Measurements from ENCODE around the gene COBL.
A peak's percentile ranks its signal among the peaks of the same experiment; 100 is the strongest.

The COBL gene

GRCh38 chr7:51069411-51070083 is 247.1 kb downstream of the COBL start:
- no peak for DNase-seq

- no peak for DNase-seq
Measured at GRCh38 chr7:51068401-51068800, 248.2 kb downstream of the COBL start.

GRCh38 chr7:51067757-51068156 is 248.9 kb downstream of the COBL start:
- peak; percentile 62 for DNase-seq

GRCh38 chr7:51067258-51067657 is 249.4 kb downstream of the COBL start:
- DNase-seq = no peak

- DNase-seq = no peak
Measured at GRCh38 chr7:51066405-51066882, 250.2 kb downstream of the COBL start.

GRCh38 chr7:51065766-51066165 is 250.8 kb downstream of the COBL start:
- no peak for DNase-seq

GRCh38 chr7:51064688-51065087 is 251.9 kb downstream of the COBL start:
- DNase-seq = no peak

- DNase-seq = no peak
Measured at GRCh38 chr7:51062222-51062987, 254.2 kb downstream of the COBL start.

- DNase-seq = no peak
Measured at GRCh38 chr7:51060536-51060935, 256.1 kb downstream of the COBL start.

- no peak for DNase-seq
Measured at GRCh38 chr7:51059504-51060142, 257.0 kb downstream of the COBL start.

- DNase-seq = no peak
Measured at GRCh38 chr7:51058764-51059163, 257.8 kb downstream of the COBL start.

GRCh38 chr7:51055039-51055840 is 261.4 kb downstream of the COBL start:
- DNase-seq = no peak

- DNase-seq = no peak
Measured at GRCh38 chr7:51054231-51054630, 262.4 kb downstream of the COBL start.

- no peak for DNase-seq
Measured at GRCh38 chr7:51053160-51053925, 263.3 kb downstream of the COBL start.

- DNase-seq = no peak
Measured at GRCh38 chr7:51046482-51046881, 270.1 kb downstream of the COBL start.

- DNase-seq = no peak
Measured at GRCh38 chr7:51046103-51046466, 270.5 kb downstream of the COBL start.

- DNase-seq = no peak
Measured at GRCh38 chr7:51045319-51046102, 271.1 kb downstream of the COBL start.

GRCh38 chr7:51043461-51043860 is 273.1 kb downstream of the COBL start:
- DNase-seq = peak; percentile 21

- DNase-seq = peak; percentile 9
Measured at GRCh38 chr7:51040787-51041186, 275.8 kb downstream of the COBL start.

- no peak for DNase-seq
Measured at GRCh38 chr7:51038573-51038972, 278.0 kb downstream of the COBL start.

- no peak for DNase-seq
Measured at GRCh38 chr7:51035716-51036115, 280.9 kb downstream of the COBL start.

Data from activated CD8-positive, alpha-beta memory T cell treated with anti-CD3 and anti-CD28 coated beads for 24 hours (primary cell).